Measurements from ENCODE around the gene RBM44.

Gene RBM44

GRCh38 chr2:237886685-237887481, 88.3 kb downstream of the RBM44 start:
- no peak for DNase-seq (ENCODE audit: low read depth in 2 of 2)

GRCh38 chr2:237888389-237888788, 89.8 kb downstream of the RBM44 start:
- no peak for DNase-seq (ENCODE audit: low read depth in 2 of 2)

GRCh38 chr2:237889016-237889415, 90.4 kb downstream of the RBM44 start:
- DNase-seq (ENCODE audit: low read depth in 2 of 2) = no peak

- DNase-seq (ENCODE audit: low read depth in 2 of 2) = no peak
Measured at GRCh38 chr2:237889811-237890210, 91.2 kb downstream of the RBM44 start.

Measured in stimulated activated CD4-positive, alpha-beta T cell treated with anti-CD3 and anti-CD28 coated beads, Interleukin-15, amount 100 ng/mL, for 48 hours (primary cell).